ENCODE data around the gene CUL9.

Gene CUL9

DNA sequence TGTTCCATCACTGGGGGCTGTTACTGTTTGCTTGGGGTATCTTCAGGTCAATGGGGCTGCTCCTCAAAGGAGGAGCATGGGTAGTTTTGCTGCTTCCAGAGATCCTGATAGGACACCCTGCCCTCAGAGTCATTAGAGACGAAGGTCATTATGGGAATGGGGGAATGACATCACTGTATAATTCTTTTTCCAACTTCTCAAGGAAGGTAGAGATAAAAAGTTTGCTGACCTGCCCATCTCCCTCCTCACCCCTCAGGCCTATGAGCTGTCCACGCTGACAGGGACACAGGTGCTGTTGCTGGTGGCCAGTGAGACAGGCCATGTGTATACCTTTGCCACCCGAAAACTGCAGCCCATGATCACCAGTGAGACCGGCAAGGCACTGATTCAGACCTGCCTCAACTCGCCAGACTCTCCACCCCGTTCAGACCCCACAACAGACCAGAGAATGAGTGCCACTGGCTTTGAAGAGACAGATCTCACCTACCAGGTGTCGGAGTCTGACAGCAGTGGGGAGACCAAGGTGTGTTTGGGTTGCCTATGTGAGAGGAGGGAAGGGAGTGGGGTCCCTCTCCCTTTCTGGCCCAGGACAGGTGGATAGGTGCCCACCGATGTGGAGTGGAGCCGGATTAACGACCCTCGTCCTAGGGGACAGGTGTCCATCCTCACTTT is 8.3 kb upstream of the CUL9 start:
- no peak for DNase-seq

GRCh38 chr6:43174263-43175112 is 7.5 kb upstream of the CUL9 start:
- DNase-seq: peak; percentile 87

DNA sequence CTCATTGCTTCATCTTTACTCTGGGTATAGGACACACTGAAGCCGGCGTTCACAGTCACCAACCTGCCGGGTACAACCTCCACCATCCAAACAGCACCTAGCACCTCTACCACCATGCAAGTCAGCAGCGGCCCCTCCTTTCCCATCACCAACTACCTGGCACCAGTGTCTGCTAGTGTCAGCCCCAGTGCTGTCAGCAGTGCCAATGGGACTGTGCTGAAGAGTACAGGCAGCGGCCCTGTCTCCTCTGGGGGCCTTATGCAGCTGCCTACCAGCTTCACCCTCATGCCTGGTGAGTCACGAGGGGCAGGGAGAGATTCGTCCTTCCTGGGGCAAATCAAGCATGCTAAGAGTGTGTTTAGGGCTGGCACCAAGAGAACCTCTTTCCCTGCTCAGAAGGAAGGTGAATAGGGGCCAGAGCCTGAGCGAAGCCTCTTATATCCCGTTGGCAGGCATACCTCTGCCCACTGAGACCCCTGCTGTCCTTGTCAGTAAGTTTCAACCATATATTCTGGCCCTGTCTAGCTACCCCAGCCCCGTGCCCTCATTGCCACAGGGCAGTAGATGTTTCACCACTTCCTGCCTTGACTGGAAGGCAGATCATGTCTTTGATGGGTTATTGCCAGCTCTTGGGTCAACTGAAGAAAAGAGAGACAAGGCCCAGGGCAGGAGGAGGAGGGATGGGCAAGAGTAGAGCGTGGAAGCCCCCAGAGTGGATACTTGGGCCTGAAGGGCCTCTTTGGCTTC is 6.1 kb upstream of the CUL9 start:
- DNase-seq: no peak

DNA sequence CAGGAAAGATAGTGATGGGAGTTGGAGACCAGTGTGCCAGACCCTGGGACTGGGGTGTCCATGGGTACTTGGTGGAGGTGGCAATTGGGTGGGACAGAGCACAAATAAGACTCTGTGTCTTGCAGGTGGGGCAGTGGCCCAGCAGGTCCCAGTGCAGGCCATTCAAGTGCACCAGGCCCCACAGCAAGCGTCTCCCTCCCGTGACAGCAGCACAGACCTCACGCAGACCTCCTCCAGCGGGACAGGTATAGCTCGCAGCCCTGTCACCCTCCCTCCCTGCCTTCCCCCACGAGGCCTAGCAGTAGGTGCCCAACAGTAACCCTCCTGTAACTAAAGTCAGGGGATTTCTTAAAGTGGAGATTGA is 5.6 kb upstream of the CUL9 start:
- DNase-seq: no peak

DNA sequence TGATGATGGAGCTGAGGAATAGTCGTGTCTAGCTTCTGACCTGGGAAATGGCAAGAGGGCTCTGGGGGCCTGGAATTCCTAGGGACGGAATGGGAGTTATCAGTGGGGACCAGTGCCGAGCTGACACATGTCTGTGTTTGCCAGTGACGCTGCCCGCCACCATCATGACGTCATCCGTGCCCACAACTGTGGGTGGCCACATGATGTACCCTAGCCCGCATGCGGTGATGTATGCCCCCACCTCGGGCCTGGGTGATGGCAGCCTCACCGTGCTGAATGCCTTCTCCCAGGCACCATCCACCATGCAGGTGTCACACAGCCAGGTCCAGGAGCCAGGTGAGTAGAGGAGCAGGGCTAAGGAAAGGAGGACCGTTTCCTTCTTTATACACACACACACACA is 3.8 kb upstream of the CUL9 start:
- no peak for DNase-seq

GRCh38 chr6:43178951-43179830 is 2.8 kb upstream of the CUL9 start:
- no peak for DNase-seq

GRCh38 chr6:43180058-43180457 is 1.9 kb upstream of the CUL9 start:
- no peak for DNase-seq

DNA sequence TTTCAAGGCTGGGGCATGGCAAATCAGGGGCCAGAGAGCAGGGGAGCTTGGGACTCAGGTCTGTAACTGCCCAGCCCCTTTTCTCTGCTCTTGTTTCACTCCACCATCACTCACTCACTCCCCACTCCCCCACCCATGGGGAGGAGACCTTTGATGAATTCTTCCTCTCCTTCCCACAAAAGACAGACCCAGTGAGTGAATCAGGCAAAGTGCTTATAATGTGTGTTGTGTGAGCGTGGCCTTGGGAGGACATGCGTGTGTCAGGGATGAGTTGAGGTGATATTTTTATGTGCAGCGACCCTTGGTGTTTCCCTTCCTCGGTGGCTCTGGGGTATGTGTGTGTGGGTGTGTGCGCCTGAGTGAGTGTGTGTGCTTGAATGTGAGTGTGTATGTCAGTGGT is 1.0 kb upstream of the CUL9 start:
- DNase-seq: no peak

DNA sequence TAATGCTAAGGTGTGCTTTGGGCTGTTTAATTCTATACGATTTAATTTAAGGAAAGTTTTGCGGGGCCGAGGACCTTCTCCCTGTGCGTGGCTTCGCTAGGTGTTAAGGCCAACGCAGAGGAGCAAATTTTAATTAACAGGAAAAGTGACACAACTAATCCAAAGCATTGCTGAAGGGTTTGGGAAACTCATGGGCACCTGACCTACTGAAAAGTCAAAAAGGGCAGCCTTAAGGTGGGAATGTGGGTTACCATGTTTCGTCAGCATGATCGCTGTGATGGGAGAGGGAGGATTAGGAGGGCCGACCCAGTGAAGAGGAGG is 415 bp upstream of the CUL9 start:
- DNase-seq: no peak

DNA sequence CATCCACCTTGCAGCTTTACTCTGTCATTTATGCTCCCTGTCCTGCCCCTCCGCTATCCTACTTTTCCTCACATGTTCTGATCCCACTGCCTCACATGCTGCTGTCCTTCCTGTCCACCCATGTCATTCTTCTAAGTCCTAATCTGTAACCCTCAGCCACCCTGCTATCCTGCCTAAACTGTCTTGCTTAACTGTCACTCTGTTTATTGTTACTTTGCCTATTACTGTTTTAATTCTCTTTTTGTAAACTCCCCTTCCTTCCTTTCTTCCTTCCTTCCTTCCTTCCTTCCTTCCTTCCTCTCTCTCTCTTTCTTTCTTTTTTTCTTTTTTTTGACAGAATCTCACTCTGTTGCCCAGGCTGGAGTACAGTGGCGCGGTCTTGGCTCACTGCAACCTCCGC is 1.4 kb downstream of the CUL9 start:
- DNase-seq: no peak

DNA sequence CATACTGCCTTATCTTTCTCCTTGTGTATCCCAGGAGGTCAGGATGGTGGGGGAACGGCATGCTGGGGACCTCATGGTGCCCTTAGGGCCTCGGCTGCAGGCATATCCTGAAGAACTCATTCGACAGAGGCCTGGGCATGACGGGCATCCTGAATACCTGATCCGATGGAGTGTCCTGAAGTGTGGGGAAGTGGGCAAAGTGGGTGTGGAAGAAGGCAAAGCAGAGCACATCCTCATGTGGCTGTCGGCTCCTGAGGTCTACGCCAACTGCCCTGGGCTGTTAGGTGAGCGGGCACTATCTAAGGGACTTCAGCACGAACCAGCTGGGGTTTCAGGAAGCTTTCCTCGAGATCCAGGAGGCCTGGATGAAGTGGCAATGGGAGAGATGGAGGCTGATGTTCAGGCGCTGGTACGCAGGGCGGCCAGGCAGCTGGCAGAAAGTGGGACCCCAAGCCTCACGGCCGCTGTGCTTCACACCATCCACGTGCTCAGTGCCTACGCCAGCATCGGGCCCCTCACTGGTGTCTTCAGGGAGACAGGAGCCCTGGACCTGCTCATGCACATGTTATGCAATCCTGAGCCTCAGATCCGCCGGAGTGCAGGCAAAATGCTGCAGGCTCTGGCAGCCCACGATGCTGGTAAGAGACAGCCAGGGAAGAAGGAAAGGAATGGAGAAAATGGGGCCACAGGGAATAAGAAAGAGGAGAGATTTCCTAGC is 2.4 kb downstream of the CUL9 start:
- DNase-seq: no peak

GRCh38 chr6:43185391-43185985 is 3.5 kb downstream of the CUL9 start:
- no peak for DNase-seq

DNA sequence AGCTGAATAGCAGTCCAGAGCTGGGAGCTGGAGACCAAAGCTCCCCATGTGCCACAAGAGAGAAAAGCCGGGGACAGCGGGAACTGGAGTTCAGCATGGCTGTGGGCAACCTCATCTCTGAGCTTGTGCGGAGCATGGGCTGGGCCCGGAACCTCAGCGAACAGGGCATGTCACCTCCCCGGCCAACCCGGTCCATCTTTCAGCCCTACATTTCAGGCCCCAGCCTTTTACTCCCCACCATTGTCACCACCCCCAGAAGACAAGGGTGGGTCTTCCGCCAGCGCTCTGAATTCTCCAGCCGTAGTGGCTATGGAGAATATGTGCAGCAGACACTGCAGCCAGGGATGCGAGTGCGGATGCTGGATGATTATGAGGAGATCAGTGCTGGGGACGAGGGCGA is 4.0 kb downstream of the CUL9 start:
- no peak for DNase-seq

GRCh38 chr6:43186706-43187105 is 4.7 kb downstream of the CUL9 start:
- no peak for DNase-seq

DNA sequence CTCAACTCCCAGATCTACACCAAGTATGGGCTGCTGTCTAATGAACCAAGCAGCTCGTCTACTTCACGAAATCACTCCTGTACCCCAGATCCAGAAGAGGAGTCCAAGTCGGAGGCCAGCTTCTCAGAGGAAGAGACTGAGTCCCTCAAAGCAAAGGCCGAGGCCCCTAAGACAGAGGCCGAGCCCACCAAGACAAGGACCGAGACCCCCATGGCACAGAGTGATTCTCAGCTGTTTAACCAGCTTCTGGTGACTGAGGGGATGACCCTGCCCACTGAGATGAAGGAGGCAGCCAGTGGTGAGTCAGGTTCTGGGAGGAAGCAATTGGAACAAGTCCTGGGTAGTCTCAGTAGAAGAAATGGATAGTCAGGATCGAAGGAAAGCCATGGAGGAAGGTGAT is 5.8 kb downstream of the CUL9 start:
- DNase-seq: no peak

GRCh38 chr6:43188426-43188825 is 6.4 kb downstream of the CUL9 start:
- no peak for DNase-seq

GRCh38 chr6:43189776-43190304 is 7.8 kb downstream of the CUL9 start:
- DNase-seq: no peak

GRCh38 chr6:43192911-43193310 is 10.9 kb downstream of the CUL9 start:
- DNase-seq: no peak

DNA sequence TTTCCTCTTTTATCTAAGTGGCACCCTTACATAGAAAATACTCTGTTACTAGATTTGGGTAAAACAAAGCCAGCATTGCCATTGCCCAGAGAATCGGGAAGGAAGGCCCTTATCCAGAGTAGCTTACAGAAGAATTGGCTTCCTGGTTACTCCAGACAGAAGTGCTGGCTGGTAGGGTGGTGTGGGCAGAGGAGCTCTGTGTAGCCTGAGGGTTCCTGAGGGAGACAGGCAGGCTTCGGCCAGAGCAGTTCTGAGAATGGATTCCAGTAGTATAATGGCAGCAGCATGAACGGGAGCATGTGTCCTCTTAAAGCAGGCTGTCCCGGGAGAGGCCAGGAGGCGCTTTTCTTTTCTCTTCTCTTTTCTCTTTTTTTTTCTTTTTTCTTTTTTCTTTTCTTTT is 11.9 kb downstream of the CUL9 start:
- no peak for DNase-seq

- no peak for DNase-seq
These were observed 14.3 kb downstream of the CUL9 start for GRCh38 chr6:43196337-43196736.

- no peak for DNase-seq
These were observed 17.9 kb downstream of the CUL9 start for GRCh38 chr6:43199912-43200311.

DNA sequence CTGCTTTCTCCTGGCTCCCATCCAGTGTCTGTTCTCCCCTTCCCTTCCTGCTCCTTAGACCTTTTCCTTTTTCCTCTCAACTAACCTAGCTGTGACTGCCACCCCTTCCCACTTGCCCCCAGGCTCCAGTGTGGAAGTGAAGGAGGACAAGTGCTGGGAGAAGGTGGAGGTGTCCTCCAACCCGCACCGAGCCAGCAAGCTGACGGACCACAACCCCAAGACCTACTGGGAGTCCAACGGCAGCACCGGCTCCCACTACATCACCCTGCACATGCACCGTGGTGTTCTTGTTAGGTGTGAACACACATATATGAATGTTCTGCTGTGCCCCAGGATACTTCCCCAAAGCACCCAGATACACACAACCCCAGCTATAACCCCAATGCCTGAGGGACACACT is 18.5 kb downstream of the CUL9 start:
- DNase-seq: no peak

All from activated T-cell treated with anti-CD3 and anti-CD28 coated beads, Interleukin-2, amount 50 U/mL, for 1 hour (primary cell).